BLaER1 (cell line): Measurements from ENCODE around the gene HPS5.

ENCODE experiments used
- H3K27ac ChIP-seq: shearing (Covaris generic); formaldehyde crosslinking; 2 replicates; pipeline ENCODE4 v1.8.1; 2022
- H3K27me3 ChIP-seq: shearing (Covaris generic); formaldehyde crosslinking; 2 replicates; pipeline ENCODE4 v1.8.1; 2022
- H3K36me3 ChIP-seq: shearing (Covaris generic); formaldehyde crosslinking; 2 replicates; pipeline ENCODE4 v1.8.1; 2022
- H3K4me1 ChIP-seq: shearing (Covaris generic); formaldehyde crosslinking; 2 replicates; pipeline ENCODE4 v1.8.1; 2022
- H3K4me2 ChIP-seq: shearing (Covaris generic); formaldehyde crosslinking; 2 replicates; pipeline ENCODE4 v1.8.1; 2022
- H3K4me3 ChIP-seq: shearing (Covaris generic); formaldehyde crosslinking; 2 replicates; pipeline ENCODE4 v1.8.1; 2022
- H3K9ac ChIP-seq: shearing (Covaris generic); formaldehyde crosslinking; 2 replicates; pipeline ENCODE4 v1.8.1; 2022
- H3K9me3 ChIP-seq: shearing (Covaris generic); formaldehyde crosslinking; 2 replicates; pipeline ENCODE4 v1.8.1; 2022
- H4K20me1 ChIP-seq: shearing (Covaris generic); formaldehyde crosslinking; 2 replicates; pipeline ENCODE4 v1.8.1; 2022
- Cebpa-rat ChIP-seq: shearing (Covaris generic); IDR thresholded peaks from 2 replicates; pipeline ENCODE4 v1.8.1; 2022

The HPS5 gene

GRCh38 chr11:18239655-18240054 is 82.3 kb downstream of the HPS5 start:
- no peaks in the 10 kb centered on the region for H3K27me3 ChIP-seq
- no peak overlapping the region for H3K4me3 ChIP-seq
- peaks cover 21% of the 10 kb centered on the region for H3K9me3 ChIP-seq
- no peak overlapping the region for H3K27ac ChIP-seq
- no peak overlapping the region for H3K4me2 ChIP-seq
- TF ChIP-seq Cebpa-rat = no peak
- H3K36me3 ChIP-seq = no peaks in the 10 kb centered on the region
- peaks cover 18% of the 10 kb centered on the region for H3K4me1 ChIP-seq
- H4K20me1 ChIP-seq = no peaks in the 10 kb centered on the region
- no peak overlapping the region for H3K9ac ChIP-seq

GRCh38 chr11:18236664-18237356 is 85.1 kb downstream of the HPS5 start, which contains the start of gene SAA4:
Gene SAA4 (minus strand): TSS chr11:18236802. CDS start chr11:18235926, 876 bp downstream.
- H3K36me3 ChIP-seq = no peaks in the 10 kb centered on the region
- no peak within 1 kb of the TSS for H3K9ac ChIP-seq
- peaks cover 7% of the 10 kb centered on the region for H3K4me1 ChIP-seq
- no peaks in the 10 kb centered on the region for H4K20me1 ChIP-seq
- no peaks in the 10 kb centered on the region for H3K27me3 ChIP-seq
- H3K27ac ChIP-seq = no peak within 1 kb of the TSS
- 0 out of 2 replicates have a peak, but pooled peaks cover 5% of the 10 kb centered on the region for H3K9me3 ChIP-seq
- TF ChIP-seq Cebpa-rat = no peak
- H3K4me2 ChIP-seq = peak within 1 kb of the TSS; percentile 5; the same call in 1 of the 2 replicates
- H3K4me3 ChIP-seq = no peak within 1 kb of the TSS

GRCh38 chr11:18235394-18236334 is 86.3 kb downstream of the HPS5 start:
- Histone ChIP-seq H3K27ac (no peak overlapping the region), H3K4me3 (no peak overlapping the region), H3K27me3 (no peaks in the 10 kb centered on the region), H4K20me1 (no peaks in the 10 kb centered on the region), H3K4me1 (peaks cover 7% of the 10 kb centered on the region), H3K4me2 (peak overlapping the region; percentile 5; the same call in 1 of the 2 replicates), H3K9me3 (0 out of 2 replicates have a peak, but pooled peaks cover under 1% of the 10 kb centered on the region), H3K36me3 (no peaks in the 10 kb centered on the region), H3K9ac (no peak overlapping the region)
- no peak for TF ChIP-seq Cebpa-rat

GRCh38 chr11:18233912-18234311 is 88.0 kb downstream of the HPS5 start:
- no peaks in the 10 kb centered on the region for H3K36me3 ChIP-seq
- no peaks in the 10 kb centered on the region for H4K20me1 ChIP-seq
- H3K4me1 ChIP-seq = peaks cover 13% of the 10 kb centered on the region
- H3K27me3 ChIP-seq = no peaks in the 10 kb centered on the region
- TF ChIP-seq Cebpa-rat = no peak; the same call in 1 of the 2 replicates
- H3K9ac ChIP-seq = no peak overlapping the region
- no peak overlapping the region for H3K4me2 ChIP-seq
- H3K27ac ChIP-seq = no peak overlapping the region
- H3K9me3 ChIP-seq = no peaks in the 10 kb centered on the region
- H3K4me3 ChIP-seq = no peak overlapping the region

- no peaks in the 10 kb centered on the region for H3K36me3 ChIP-seq
- no peak overlapping the region for H3K4me2 ChIP-seq
- H3K9ac ChIP-seq = no peak overlapping the region
- TF ChIP-seq Cebpa-rat = no peak
- H3K4me1 ChIP-seq = peaks cover 13% of the 10 kb centered on the region
- no peaks in the 10 kb centered on the region for H3K9me3 ChIP-seq
- no peaks in the 10 kb centered on the region for H4K20me1 ChIP-seq
- H3K4me3 ChIP-seq = no peak overlapping the region
- H3K27me3 ChIP-seq = no peaks in the 10 kb centered on the region
- no peak overlapping the region for H3K27ac ChIP-seq
These were observed 91.1 kb downstream of the HPS5 start for GRCh38 chr11:18230859-18231258.

GRCh38 chr11:18229501-18229900 is 92.4 kb downstream of the HPS5 start:
- no peak for TF ChIP-seq Cebpa-rat
- H3K9me3 ChIP-seq = no peaks in the 10 kb centered on the region
- H3K27me3 ChIP-seq = no peaks in the 10 kb centered on the region
- H3K27ac ChIP-seq = no peak overlapping the region
- H3K36me3 ChIP-seq = no peaks in the 10 kb centered on the region
- no peak overlapping the region for H3K9ac ChIP-seq
- H4K20me1 ChIP-seq = no peaks in the 10 kb centered on the region
- H3K4me1 ChIP-seq = peaks cover 6% of the 10 kb centered on the region; the same call in 1 of the 2 replicates
- peak overlapping the region; percentile 21; the same call in 1 of the 2 replicates for H3K4me2 ChIP-seq
- H3K4me3 ChIP-seq = no peak overlapping the region
